WTC11 (cell line): ENCODE measurements around the gene PPP2R2C.

Source experiments
- CTCF ChIP-seq: fragments of 200-600 bp; IDR thresholded peaks from 2 replicates; pipeline ENCODE4 v1.8.0; 2022; ENCODE audit warnings: antibody characterized with exemption
- ERG ChIP-seq: fragments of 250-450 bp; sonication (Bioruptor Pico); IDR thresholded peaks from 2 replicates; pipeline ENCODE4 v1.8.0; 2021; ENCODE audit warnings: mild to moderate bottlenecking
- IRF1 ChIP-seq: sonication (generic); formaldehyde crosslinking; IDR thresholded peaks from 2 replicates; pipeline ENCODE4 v1.8.0; 2023; ENCODE audit warnings: missing genetic modification reagents
- MLX ChIP-seq: sonication (generic); formaldehyde crosslinking; IDR thresholded peaks from 2 replicates; pipeline ENCODE4 v1.8.1; 2023; ENCODE audit warnings: mild to moderate bottlenecking, missing genetic modification reagents, moderate library complexity
- NR1H2 ChIP-seq: sonication (generic); formaldehyde crosslinking; IDR thresholded peaks from 2 replicates; pipeline ENCODE4 v1.9.0; 2021; ENCODE audit warnings: mild to moderate bottlenecking, moderate library complexity, missing genetic modification reagents
- TP53 ChIP-seq: sonication (generic); formaldehyde crosslinking; IDR thresholded peaks from 2 replicates; pipeline ENCODE4 v1.8.1; 2023; ENCODE audit warnings: mild to moderate bottlenecking, missing genetic modification reagents
- USF1 ChIP-seq: sonication (generic); formaldehyde crosslinking; IDR thresholded peaks from 2 replicates; pipeline ENCODE4 v1.8.0; 2022; ENCODE audit warnings: mild to moderate bottlenecking, missing genetic modification reagents

- no peak for TF ChIP-seq CTCF
- no peak for TF ChIP-seq IRF1 (CRISPR knock-in tag)
- no peak for TF ChIP-seq ERG
- TF ChIP-seq MLX (CRISPR knock-in tag) = no peak
- no peak for TF ChIP-seq TP53 (CRISPR knock-in tag)
- no peak for TF ChIP-seq NR1H2 (CRISPR knock-in tag)
- TF ChIP-seq USF1 (CRISPR knock-in tag) = no peak
These were observed 20.6 kb upstream of the PPP2R2C start for GRCh38 chr4:6492861-6493657.
